Hippocampal formation (tissue), 2 donors: ENCODE measurements around the gene FAM3D.
"Not testable (repeated sequence)": the region's sequence is repeated elsewhere in the genome, so short reads cannot be mapped to it uniquely, and the experiment has no call there.

Source experiments
- DNase-seq, 2 donors: peaks; one replicate each; lab custom pipeline; 2025; lab: John Stamatoyannopoulos, UW

The FAM3D gene

GRCh38 chr3:58666683-58667082 lies at the start of gene FAM3D:
Gene FAM3D, minus strand, starts transcription at chr3:58666774. Its CDS starts 11,211 bp downstream, at chr3:58655563.
- no peak for DNase-seq

- DNase-seq: no peak
Observed at GRCh38 chr3:58713715-58714401, 47.3 kb upstream of the FAM3D start.

- DNase-seq: no peak
Observed at GRCh38 chr3:58711871-58712270, 45.3 kb upstream of the FAM3D start.

GRCh38 chr3:58708983-58709382 lies 42.4 kb upstream of the FAM3D start:
- not testable (repeated sequence) for DNase-seq

- DNase-seq: no peak
Observed at GRCh38 chr3:58708116-58708791, 41.7 kb upstream of the FAM3D start.

- DNase-seq: no peak
Observed at GRCh38 chr3:58707390-58707930, 40.9 kb upstream of the FAM3D start.

GRCh38 chr3:58706395-58707167 lies 40.0 kb upstream of the FAM3D start:
- no peak for DNase-seq

- no peak for DNase-seq
Observed at GRCh38 chr3:58704745-58705144, 38.2 kb upstream of the FAM3D start.

GRCh38 chr3:58704304-58704703 lies 37.7 kb upstream of the FAM3D start:
- DNase-seq: not testable (repeated sequence)

GRCh38 chr3:58698246-58698645 lies 31.7 kb upstream of the FAM3D start:
- no peak for DNase-seq

GRCh38 chr3:58697561-58697960 lies 31.0 kb upstream of the FAM3D start:
- no peak for DNase-seq

- not testable (repeated sequence) for DNase-seq
Observed at GRCh38 chr3:58696813-58697212, 30.2 kb upstream of the FAM3D start.

- no peak for DNase-seq
Observed at GRCh38 chr3:58696093-58696492, 29.5 kb upstream of the FAM3D start.

- not testable (repeated sequence) for DNase-seq
Observed at GRCh38 chr3:58695284-58695683, 28.7 kb upstream of the FAM3D start.

GRCh38 chr3:58693940-58694850 lies 27.6 kb upstream of the FAM3D start:
- DNase-seq: no peak

- DNase-seq: no peak
Observed at GRCh38 chr3:58692484-58692883, 25.9 kb upstream of the FAM3D start.

GRCh38 chr3:58691997-58692396 lies 25.4 kb upstream of the FAM3D start:
- DNase-seq: no peak

GRCh38 chr3:58690490-58690889 lies 23.9 kb upstream of the FAM3D start:
- DNase-seq: no peak

GRCh38 chr3:58688574-58688973 lies 22.0 kb upstream of the FAM3D start:
- DNase-seq: no peak

- DNase-seq: no peak
Observed at GRCh38 chr3:58686847-58687246, 20.3 kb upstream of the FAM3D start.

GRCh38 chr3:58685641-58686040 lies 19.1 kb upstream of the FAM3D start:
- no peak for DNase-seq
